VCaP (cell line): Measurements from ENCODE around the gene SYNE1.

Experiments
- H3K27ac ChIP-seq: fragments of 450-650 bp; 2 replicates; pipeline ENCODE4 v1.5.1; 2017
- TF ChIP-seq, protein P1 (sequence below): fragments of 450-650 bp; conservative IDR thresholded peaks from 2 replicates; pipeline ENCODE4 v1.5.1; 2017; ENCODE audit warnings: mild to moderate bottlenecking, moderate library complexity

The SYNE1 gene

DNA sequence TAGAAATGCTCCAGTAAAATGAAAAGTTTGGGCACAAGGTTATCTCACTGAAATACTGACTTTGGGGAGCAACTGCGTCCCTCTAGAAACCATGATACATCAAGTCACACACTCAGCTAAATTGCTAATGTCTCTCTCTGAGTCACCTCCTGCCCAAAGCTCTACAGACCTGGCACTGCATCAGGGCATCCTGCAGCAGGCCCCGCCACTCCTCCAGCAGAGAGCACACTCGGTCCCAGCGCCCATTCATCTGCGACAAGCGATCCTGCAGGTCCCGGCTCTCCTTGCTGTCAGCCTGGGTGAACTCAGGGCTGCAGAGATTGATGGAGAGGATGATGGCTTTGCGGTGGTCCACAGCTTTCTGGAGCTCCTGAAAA lies 500.7 kb downstream of the SYNE1 start:
- TF ChIP-seq, protein P1, sequence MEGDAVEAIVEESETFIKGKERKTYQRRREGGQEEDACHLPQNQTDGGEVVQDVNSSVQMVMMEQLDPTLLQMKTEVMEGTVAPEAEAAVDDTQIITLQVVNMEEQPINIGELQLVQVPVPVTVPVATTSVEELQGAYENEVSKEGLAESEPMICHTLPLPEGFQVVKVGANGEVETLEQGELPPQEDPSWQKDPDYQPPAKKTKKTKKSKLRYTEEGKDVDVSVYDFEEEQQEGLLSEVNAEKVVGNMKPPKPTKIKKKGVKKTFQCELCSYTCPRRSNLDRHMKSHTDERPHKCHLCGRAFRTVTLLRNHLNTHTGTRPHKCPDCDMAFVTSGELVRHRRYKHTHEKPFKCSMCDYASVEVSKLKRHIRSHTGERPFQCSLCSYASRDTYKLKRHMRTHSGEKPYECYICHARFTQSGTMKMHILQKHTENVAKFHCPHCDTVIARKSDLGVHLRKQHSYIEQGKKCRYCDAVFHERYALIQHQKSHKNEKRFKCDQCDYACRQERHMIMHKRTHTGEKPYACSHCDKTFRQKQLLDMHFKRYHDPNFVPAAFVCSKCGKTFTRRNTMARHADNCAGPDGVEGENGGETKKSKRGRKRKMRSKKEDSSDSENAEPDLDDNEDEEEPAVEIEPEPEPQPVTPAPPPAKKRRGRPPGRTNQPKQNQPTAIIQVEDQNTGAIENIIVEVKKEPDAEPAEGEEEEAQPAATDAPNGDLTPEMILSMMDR, result no peak
- no peak overlapping the region for H3K27ac ChIP-seq

DNA sequence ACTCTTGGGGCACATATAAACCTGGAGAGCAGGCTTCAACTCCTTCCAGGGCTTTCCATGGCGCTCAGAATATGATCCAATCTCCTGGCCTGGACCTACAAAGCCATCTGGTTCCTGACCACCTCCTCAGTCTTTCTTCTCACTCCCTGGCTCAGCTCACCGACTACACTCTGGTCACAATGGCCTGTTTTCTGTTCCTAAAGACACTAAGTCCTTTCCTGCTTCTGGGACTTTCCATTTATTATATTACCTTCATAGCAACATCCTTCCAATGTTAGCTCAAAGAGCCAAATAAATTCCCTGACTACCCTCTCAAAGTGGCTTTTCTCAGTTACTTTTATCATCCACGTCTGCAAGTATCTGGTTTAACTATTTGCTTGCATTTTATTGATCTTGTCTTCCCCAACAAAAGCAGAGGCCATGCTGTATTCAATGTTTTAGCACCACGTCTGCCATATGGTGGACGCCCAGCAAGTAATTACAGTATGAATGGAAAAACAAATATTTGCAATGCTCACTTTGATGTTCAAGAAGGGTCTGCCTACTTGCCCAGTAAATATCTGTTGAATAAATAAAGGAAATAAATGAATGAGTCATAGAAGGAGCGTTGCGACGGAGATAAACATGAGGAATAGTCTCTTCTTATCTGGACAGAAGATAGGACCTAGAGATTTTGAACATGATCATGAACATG lies 501.3 kb downstream of the SYNE1 start:
- no peak overlapping the region for H3K27ac ChIP-seq
- TF ChIP-seq, protein P1, result no peak

DNA sequence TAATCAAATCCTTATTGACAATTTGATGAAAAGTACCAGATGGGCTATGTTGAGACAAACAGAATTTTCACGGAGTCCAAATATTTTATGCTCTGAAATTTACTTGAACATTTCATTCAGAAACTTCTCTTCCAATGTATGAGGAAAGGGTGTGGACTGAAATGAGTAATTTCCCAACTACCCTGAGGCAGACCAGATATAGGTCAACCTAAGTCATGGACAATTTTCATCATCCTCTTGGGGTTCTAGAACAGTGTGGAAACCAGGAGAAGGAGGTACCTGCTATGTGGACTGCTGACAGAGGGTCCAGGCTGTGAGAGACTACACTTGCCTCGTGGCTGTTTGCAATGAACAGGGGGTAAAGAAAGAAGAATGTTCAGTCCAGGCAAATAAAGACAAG lies 506.7 kb downstream of the SYNE1 start:
- TF ChIP-seq, protein P1, result no peak
- no peak overlapping the region for H3K27ac ChIP-seq

DNA sequence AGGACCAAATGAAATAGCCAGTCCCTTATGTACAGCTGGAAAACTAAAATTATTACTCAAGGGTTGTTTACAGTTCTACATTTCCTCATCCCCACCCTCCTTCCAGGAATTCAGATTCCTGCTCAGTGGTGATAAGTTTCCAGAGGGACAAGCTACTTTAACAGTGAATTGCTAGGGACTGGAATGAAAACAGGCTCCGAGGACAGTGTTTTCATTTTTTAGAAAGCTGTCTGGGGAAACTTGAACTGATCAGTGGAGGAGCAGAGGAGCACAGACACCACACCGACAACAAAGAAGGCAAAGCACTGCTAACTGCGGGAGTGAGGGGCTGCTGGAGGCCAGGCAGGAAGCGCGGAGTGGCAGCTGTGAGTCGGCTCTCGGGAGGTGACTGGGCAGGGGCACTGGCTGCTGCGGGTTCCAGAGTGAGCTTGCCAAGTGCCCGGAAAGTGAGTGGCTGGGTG lies 507.4 kb downstream of the SYNE1 start:
- no peak overlapping the region for H3K27ac ChIP-seq
- TF ChIP-seq, protein P1, result no peak

DNA sequence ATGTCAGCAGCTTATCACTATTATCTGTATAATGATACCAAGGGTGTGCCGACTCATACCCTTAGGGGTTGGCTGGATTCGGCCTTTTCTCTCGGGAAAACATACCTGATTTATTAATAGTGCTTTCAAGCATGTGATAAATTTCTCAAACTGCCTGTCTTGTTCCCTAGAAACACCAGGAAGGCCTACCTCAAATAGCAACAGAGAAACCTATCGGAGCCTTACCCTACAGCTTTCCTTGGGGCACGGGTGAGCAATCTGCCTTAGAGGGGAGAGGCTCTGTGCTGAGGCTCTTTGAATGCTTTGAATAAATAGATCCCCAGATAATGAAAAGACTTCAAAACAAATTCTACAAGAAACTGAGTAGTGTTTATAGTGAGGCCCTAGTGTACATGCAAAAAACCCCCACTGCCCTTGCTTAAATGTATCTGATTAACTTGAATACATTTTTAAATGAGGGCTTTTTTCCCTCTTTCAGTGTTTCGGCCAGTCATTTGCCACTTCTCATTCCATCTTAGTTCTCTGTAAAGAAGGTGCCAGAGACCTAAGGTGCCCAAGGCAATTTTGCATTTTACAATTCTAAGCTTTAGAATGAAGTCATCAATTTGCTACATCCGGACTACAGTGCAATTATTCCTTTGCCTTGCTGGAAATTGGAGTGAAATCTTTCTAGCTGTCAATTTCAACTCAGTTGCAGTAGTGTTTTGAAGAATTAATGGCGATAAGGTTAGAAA lies 509.6 kb downstream of the SYNE1 start:
- TF ChIP-seq, protein P1, result no peak
- no peak overlapping the region for H3K27ac ChIP-seq

DNA sequence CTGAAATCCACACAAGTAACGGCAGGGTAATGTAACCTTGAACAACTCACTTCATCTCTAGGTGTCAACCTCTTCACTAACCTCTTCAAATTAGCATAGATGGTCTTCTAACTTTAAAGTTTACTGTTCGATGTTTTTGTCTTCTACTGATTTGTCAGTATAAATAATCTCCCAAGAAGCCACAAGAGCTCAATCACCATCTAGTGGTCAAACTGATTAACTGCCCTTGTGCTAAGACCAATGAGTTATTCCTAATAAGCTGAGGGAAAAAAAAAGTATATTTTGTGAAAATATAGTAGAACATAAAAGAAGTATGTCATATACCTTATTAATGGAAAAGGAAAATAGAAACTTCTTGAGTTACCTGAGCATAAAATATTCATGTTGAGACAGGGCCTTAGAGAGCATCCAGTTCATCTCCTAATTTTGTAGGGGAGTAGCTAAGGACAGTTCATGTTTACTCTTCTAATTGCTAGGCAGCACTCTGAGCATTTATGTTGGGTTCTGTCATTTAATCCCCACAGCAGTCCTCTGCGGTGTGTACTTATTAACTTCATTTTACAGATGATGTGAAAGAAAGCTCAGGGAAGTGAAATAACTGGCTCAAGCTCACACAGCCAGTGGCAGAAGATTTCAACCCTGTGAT lies 512.6 kb downstream of the SYNE1 start:
- peak overlapping the region; percentile 52 for H3K27ac ChIP-seq
- TF ChIP-seq, protein P1, result peak; percentile 92

DNA sequence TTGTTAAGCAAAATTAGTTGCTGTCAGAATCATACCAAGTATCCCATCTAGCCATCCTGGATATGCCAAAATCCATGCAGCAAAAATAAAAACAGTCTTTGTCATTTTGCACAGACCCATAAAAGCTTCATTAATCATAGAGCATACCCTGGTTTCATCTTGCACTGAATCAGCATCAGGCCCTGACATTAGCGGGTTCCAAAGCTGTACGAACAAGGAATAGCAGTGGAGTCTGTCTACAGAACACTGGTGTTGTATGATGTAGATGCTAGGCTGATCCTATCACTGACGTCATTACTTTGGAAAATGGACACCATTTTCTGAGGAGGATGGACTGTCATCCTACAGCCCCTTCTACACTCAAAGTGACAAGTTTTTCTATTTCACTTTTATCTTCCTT lies 514.1 kb downstream of the SYNE1 start:
- TF ChIP-seq, protein P1, result no peak
- H3K27ac ChIP-seq, result no peak overlapping the region
